Endodermal cell (in vitro differentiated cells): ENCODE results near the gene AARS2. TPM values are rescaled to one million over a fixed set of nuclear protein-coding genes. Genes with fewer than 3 reads are reported as not detected.
"Not testable (repeated sequence)": the region's sequence is repeated elsewhere in the genome, so short reads cannot be mapped to it uniquely, and the experiment has no call there.

Source experiments
- DNase-seq: peaks from one replicate; pipeline ENCODE4 v3.0.0-alpha.2; 2017
- H3K27ac ChIP-seq: 2 replicates; pipeline ENCODE4 v1.5.1; 2013; ENCODE audit warnings: mild to moderate bottlenecking, low read depth, low read length, moderate library complexity
- H3K27me3 ChIP-seq: 2 replicates; pipeline ENCODE4 v1.6.1; 2013; ENCODE audit warnings: mild to moderate bottlenecking, low read length, moderate library complexity; ENCODE audit not compliant: insufficient read depth, control insufficient read depth, poor library complexity, severe bottlenecking
- H3K36me3 ChIP-seq: 2 replicates; pipeline ENCODE4 v1.7.0; 2013; ENCODE audit warnings: mild to moderate bottlenecking, low read length, moderate library complexity; ENCODE audit not compliant: control insufficient read depth, insufficient read depth
- H3K4me1 ChIP-seq: one replicate; pipeline ENCODE4 v1.7.0; 2013; ENCODE audit warnings: low read length; ENCODE audit not compliant: control insufficient read depth, insufficient read depth
- H3K4me3 ChIP-seq: 2 replicates; pipeline ENCODE4 v1.5.1; 2013; ENCODE audit warnings: mild to moderate bottlenecking, low read length, moderate library complexity
- H3K9ac ChIP-seq: 2 replicates; pipeline ENCODE4 v1.6.1; 2013; ENCODE audit warnings: mild to moderate bottlenecking, low read length, moderate library complexity; ENCODE audit not compliant: poor library complexity, severe bottlenecking; ENCODE audit errors: extremely low read depth
- H3K9me3 ChIP-seq: 2 replicates; pipeline ENCODE4 v1.6.1; 2013; ENCODE audit warnings: mild to moderate bottlenecking, low read length, moderate library complexity; ENCODE audit not compliant: control insufficient read depth
- H3K27ac Mint-ChIP-seq: 2 replicates; pipeline ENCODE4 v1.8.0; 2020; ENCODE audit warnings: mixed read lengths
- H3K27me3 Mint-ChIP-seq: 2 replicates; pipeline ENCODE4 v1.8.0; 2021; ENCODE audit warnings: mild to moderate bottlenecking, mixed read lengths; ENCODE audit not compliant: insufficient read depth
- H3K36me3 Mint-ChIP-seq: 2 replicates; pipeline ENCODE4 v1.8.0; 2020; ENCODE audit warnings: low read depth, mixed read lengths
- H3K4me1 Mint-ChIP-seq: 2 replicates; pipeline ENCODE4 v1.8.0; 2020; ENCODE audit warnings: mixed read lengths
- H3K4me3 Mint-ChIP-seq: 2 replicates; pipeline ENCODE4 v1.8.0; 2020; ENCODE audit warnings: mild to moderate bottlenecking, moderate library complexity, mixed read lengths
- H3K9me3 Mint-ChIP-seq: 2 replicates; pipeline ENCODE4 v1.8.0; 2020; ENCODE audit warnings: mild to moderate bottlenecking, mixed read lengths
- WGBS, 2 experiments: methylation state at CpG; one replicate each; pipeline versions ENCODE4 v1.1.5 to v1.1.7; 2013; ENCODE audit warnings: missing lambda C conversion rate in 2 of 2, mixed read lengths in 1 of 2; ENCODE audit not compliant: insufficient coverage in 1 of 2, insufficient read length in 1 of 2; 5-methylcytosine and 5-hydroxymethylcytosine counted together
- total RNA-seq, 2 donors: library from RNA; stranded (reverse); fragmentation: NEBNext Ultra II Directional in 1 of 2; extraction: Animal tissue kit (Norgen Biotek cat#: 25700) in 1 of 2; gene quantifications; 2 replicates in 1 of 2; 3 replicates in 1 of 2; pipeline ENCODE4 v1.2.1, GENCODE V29; 2021
- TF ChIP-seq, protein P1 (sequence below): fragments of 200-600 bp; sonication (generic); conservative IDR thresholded peaks from 2 replicates; pipeline ENCODE4 v1.5.0; 2021; ENCODE audit warnings: antibody characterized with exemption, mild to moderate bottlenecking

Gene AARS2
- total RNA-seq, 2 donors from 2014 or later: 22.9 to 24.7 TPM

GRCh38 chr6:44327096-44327495, 13.9 kb upstream of the AARS2 start:
- Mint-ChIP-seq H3K27me3 (peaks cover 13% of the 10 kb centered on the region), H3K36me3 (no peaks in the 10 kb centered on the region), H3K9me3 (no peaks in the 10 kb centered on the region), H3K27ac (no peak overlapping the region), H3K4me3 (no peak overlapping the region), H3K4me1 (peaks cover 16% of the 10 kb centered on the region)
- no peak for DNase-seq
- Histone ChIP-seq H3K36me3 (no peaks in the 10 kb centered on the region), H3K4me1 (peaks cover 2% of the 10 kb centered on the region), H3K4me3 (no peak overlapping the region), H3K9ac (no peak overlapping the region), H3K27me3 (no peaks in the 10 kb centered on the region), H3K9me3 (no peaks in the 10 kb centered on the region), H3K27ac (no peak overlapping the region)
- TF ChIP-seq, protein P1, sequence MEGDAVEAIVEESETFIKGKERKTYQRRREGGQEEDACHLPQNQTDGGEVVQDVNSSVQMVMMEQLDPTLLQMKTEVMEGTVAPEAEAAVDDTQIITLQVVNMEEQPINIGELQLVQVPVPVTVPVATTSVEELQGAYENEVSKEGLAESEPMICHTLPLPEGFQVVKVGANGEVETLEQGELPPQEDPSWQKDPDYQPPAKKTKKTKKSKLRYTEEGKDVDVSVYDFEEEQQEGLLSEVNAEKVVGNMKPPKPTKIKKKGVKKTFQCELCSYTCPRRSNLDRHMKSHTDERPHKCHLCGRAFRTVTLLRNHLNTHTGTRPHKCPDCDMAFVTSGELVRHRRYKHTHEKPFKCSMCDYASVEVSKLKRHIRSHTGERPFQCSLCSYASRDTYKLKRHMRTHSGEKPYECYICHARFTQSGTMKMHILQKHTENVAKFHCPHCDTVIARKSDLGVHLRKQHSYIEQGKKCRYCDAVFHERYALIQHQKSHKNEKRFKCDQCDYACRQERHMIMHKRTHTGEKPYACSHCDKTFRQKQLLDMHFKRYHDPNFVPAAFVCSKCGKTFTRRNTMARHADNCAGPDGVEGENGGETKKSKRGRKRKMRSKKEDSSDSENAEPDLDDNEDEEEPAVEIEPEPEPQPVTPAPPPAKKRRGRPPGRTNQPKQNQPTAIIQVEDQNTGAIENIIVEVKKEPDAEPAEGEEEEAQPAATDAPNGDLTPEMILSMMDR: no peak

DNA sequence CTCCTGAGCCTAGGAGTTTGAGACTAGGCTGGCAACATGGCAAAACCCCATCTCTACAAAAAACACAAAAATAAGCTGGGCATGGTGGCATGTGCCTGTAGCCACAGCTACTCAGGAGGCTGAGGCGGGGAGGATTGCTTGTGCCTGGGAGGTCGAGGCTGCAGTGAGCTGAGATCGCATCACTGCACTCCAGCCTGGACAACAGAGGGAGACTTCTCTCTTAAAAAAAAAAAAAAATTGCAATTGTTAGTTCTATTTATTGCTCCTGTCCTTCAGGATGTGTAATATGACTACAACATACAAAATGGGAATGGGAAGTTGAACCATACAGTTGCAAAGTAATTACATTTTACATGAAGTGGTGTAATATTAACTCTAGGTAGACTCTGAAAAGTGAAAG, 8.1 kb upstream of the AARS2 start:
- H3K4me3 Mint-ChIP-seq: no peak overlapping the region
- no peaks in the 10 kb centered on the region for H3K9me3 ChIP-seq
- H3K36me3 Mint-ChIP-seq: no peaks in the 10 kb centered on the region
- H3K36me3 ChIP-seq: no peaks in the 10 kb centered on the region
- no peak overlapping the region for H3K27ac Mint-ChIP-seq
- no peaks in the 10 kb centered on the region for H3K4me1 ChIP-seq
- WGBS, 2 experiments: 89% methylated on average over 3 of the region's 3 CpGs; no CpG with 5 or more reads in 1 of the 2 experiments
- H3K27me3 ChIP-seq: peaks cover 23% of the 10 kb centered on the region
- no peak overlapping the region for H3K27ac ChIP-seq
- no peak for DNase-seq
- no peaks in the 10 kb centered on the region for H3K9me3 Mint-ChIP-seq
- H3K4me1 Mint-ChIP-seq: no peaks in the 10 kb centered on the region
- H3K4me3 ChIP-seq: no peak overlapping the region
- TF ChIP-seq, protein P1: no peak
- no peak overlapping the region for H3K9ac ChIP-seq
- peaks cover 22% of the 10 kb centered on the region for H3K27me3 Mint-ChIP-seq

GRCh38 chr6:44317136-44317631, 4.0 kb upstream of the AARS2 start:
- not testable (repeated sequence) for H3K9ac ChIP-seq, H3K27ac ChIP-seq, H3K4me1 ChIP-seq, H3K36me3 ChIP-seq, H3K4me3 ChIP-seq, H3K9me3 ChIP-seq, H3K4me3 Mint-ChIP-seq, DNase-seq, H3K9me3 Mint-ChIP-seq, H3K36me3 Mint-ChIP-seq, H3K27ac Mint-ChIP-seq, H3K4me1 Mint-ChIP-seq
- peaks cover 24% of the 10 kb centered on the region for H3K27me3 Mint-ChIP-seq
- peaks cover 23% of the 10 kb centered on the region for H3K27me3 ChIP-seq
- WGBS, 2 experiments: 68 to 77% methylated on average over 4 to 9 of the region's 9 CpGs

GRCh38 chr6:44316481-44316880, 3.3 kb upstream of the AARS2 start:
- Mint-ChIP-seq H3K27ac (no peak overlapping the region), H3K4me3 (no peak overlapping the region), H3K9me3 (no peaks in the 10 kb centered on the region), H3K36me3 (peaks cover 9% of the 10 kb centered on the region), H3K4me1 (peaks cover 7% of the 10 kb centered on the region), H3K27me3 (peaks cover 24% of the 10 kb centered on the region)
- Histone ChIP-seq H3K4me1 (no peaks in the 10 kb centered on the region), H3K4me3 (no peak overlapping the region), H3K36me3 (peaks cover 4% of the 10 kb centered on the region), H3K27me3 (peaks cover 23% of the 10 kb centered on the region), H3K9ac (no peak overlapping the region), H3K9me3 (no peaks in the 10 kb centered on the region), H3K27ac (no peak overlapping the region)
- DNase-seq: no peak
- TF ChIP-seq, protein P1: no peak
- 96 to 100% methylated on average over 4 to 12 of the region's 12 CpGs for WGBS, 2 experiments
